ENCODE results near the gene VMAC. TPM values are rescaled to one million over a fixed set of nuclear protein-coding genes. Genes with fewer than 3 reads are reported as not detected.

Gene VMAC
- total RNA-seq, 2 donors from 2014 or later = 4.0 to 4.7 TPM

- H3K27ac ChIP-seq = no peak overlapping the region
- no peak overlapping the region for H3K4me3 ChIP-seq
- DNase-seq = no peak
- H3K4me1 ChIP-seq = peaks cover 16% of the 10 kb centered on the region
- H3K9me3 ChIP-seq = no peaks in the 10 kb centered on the region
- H3K9ac ChIP-seq (ENCODE audit: low read depth in 2 of 2, low read length in 2 of 2) = no peak overlapping the region
- H3K36me3 ChIP-seq = peaks cover 39% of the 10 kb centered on the region
- no peak for TF ChIP-seq CTCF (IDR thresholded peaks at IDR 0.05)
- intact Hi-C loops (cut with DNase I) = no loop called here
- H3K27me3 ChIP-seq = no peaks in the 10 kb centered on the region
These were observed 13.9 kb downstream of the VMAC start for GRCh38 chr19:5918463-5919079.

GRCh38 chr19:5921516-5922160 lies 17.0 kb downstream of the VMAC start:
- no peak for TF ChIP-seq CTCF (IDR thresholded peaks at IDR 0.05)
- intact Hi-C loops (cut with DNase I) = no loop called here
- Histone ChIP-seq H3K36me3 (peaks cover 37% of the 10 kb centered on the region), H3K27me3 (no peaks in the 10 kb centered on the region), H3K4me1 (no peaks in the 10 kb centered on the region), H3K27ac (no peak overlapping the region), H3K4me3 (no peak overlapping the region), H3K9me3 (no peaks in the 10 kb centered on the region), H3K9ac (ENCODE audit: low read depth in 2 of 2, low read length in 2 of 2) (no peak overlapping the region)
- no peak for DNase-seq

- Histone ChIP-seq H3K27ac (no peak overlapping the region), H3K27me3 (no peaks in the 10 kb centered on the region), H3K4me3 (no peak overlapping the region), H3K4me1 (no peaks in the 10 kb centered on the region), H3K9ac (ENCODE audit: low read depth in 2 of 2, low read length in 2 of 2) (no peak overlapping the region), H3K36me3 (peaks cover 32% of the 10 kb centered on the region), H3K9me3 (no peaks in the 10 kb centered on the region)
- TF ChIP-seq CTCF (IDR thresholded peaks at IDR 0.05) = no peak
- DNase-seq = no peak
- intact Hi-C loops (cut with DNase I) = no loop called here
These were observed 17.5 kb downstream of the VMAC start for GRCh38 chr19:5922161-5922545.

GRCh38 chr19:5923356-5923755 lies 18.7 kb downstream of the VMAC start:
- no peaks in the 10 kb centered on the region for H3K4me1 ChIP-seq
- H3K36me3 ChIP-seq = peaks cover 23% of the 10 kb centered on the region
- no peak for TF ChIP-seq CTCF (IDR thresholded peaks at IDR 0.05)
- no peaks in the 10 kb centered on the region for H3K9me3 ChIP-seq
- H3K27me3 ChIP-seq = no peaks in the 10 kb centered on the region
- intact Hi-C loops (cut with DNase I) = no loop called here
- no peak overlapping the region for H3K9ac ChIP-seq (ENCODE audit: low read depth in 2 of 2, low read length in 2 of 2)
- H3K27ac ChIP-seq = no peak overlapping the region
- H3K4me3 ChIP-seq = no peak overlapping the region
- DNase-seq = no peak

- Histone ChIP-seq H3K9me3 (no peaks in the 10 kb centered on the region), H3K27me3 (no peaks in the 10 kb centered on the region), H3K9ac (ENCODE audit: low read depth in 2 of 2, low read length in 2 of 2) (peak overlapping the region in 1 of 2 donors; percentile 40), H3K4me1 (no peaks in the 10 kb centered on the region), H3K36me3 (peaks cover 16% of the 10 kb centered on the region), H3K4me3 (no peak overlapping the region), H3K27ac (peak overlapping the region; percentile 30)
- peak; percentile 56 for DNase-seq
- intact Hi-C loops (cut with DNase I) = no loop called here
- TF ChIP-seq CTCF (IDR thresholded peaks at IDR 0.05) = no peak
These were observed 21.3 kb downstream of the VMAC start for GRCh38 chr19:5925830-5926427.
